ENCODE measurements around the gene PRKCH. TPM values are rescaled to one million over a fixed set of nuclear protein-coding genes. Genes with fewer than 3 reads are reported as not detected.

Gene PRKCH
- total and polyA plus RNA-seq, 5 donors from 2014 or later, result 194 to 457 (median 201) TPM

- H3K4me3 ChIP-seq (ENCODE audit: low read depth, low read length), result no peak overlapping the region
- H3K27me3 Mint-ChIP-seq, result no peaks in the 10 kb centered on the region
- no peaks in the 10 kb centered on the region for H3K36me3 ChIP-seq (ENCODE audit: control insufficient read depth, insufficient read depth, low read length)
- no peak for ATAC-seq (ENCODE audit: low read depth in 2 of 2)
- H3K4me1 Mint-ChIP-seq, result peaks cover 5 to 15% (median 9%) of the 10 kb centered on the region in 4 donors
- H3K9me3 Mint-ChIP-seq, result peaks cover 0 to 3% (median 0%) of the 10 kb centered on the region in 7 donors
- no peaks in the 10 kb centered on the region for H3K9me3 ChIP-seq (ENCODE audit: control insufficient read depth in 2 of 2, low read length in 2 of 2)
- no peaks in the 10 kb centered on the region for H3K27me3 ChIP-seq (ENCODE audit: control insufficient read depth, insufficient read depth, low read length)
- H3K4me3 Mint-ChIP-seq, result no peak overlapping the region
- H3K4me1 ChIP-seq (ENCODE audit: control insufficient read depth, insufficient read depth, low read length, poor library complexity, severe bottlenecking), result no peaks in the 10 kb centered on the region
- no peaks in the 10 kb centered on the region for H3K36me3 Mint-ChIP-seq
- H3K27ac ChIP-seq (ENCODE audit: insufficient read depth, low read length, poor library complexity, severe bottlenecking), result no peak overlapping the region
- H3K27ac Mint-ChIP-seq, result no peak overlapping the region
- DNase-seq, result no peak
Measured at GRCh38 chr14:61593330-61593729, 272.0 kb downstream of the PRKCH start.

GRCh38 chr14:61596990-61597389 lies 275.6 kb downstream of the PRKCH start:
- H3K9me3 ChIP-seq (ENCODE audit: control insufficient read depth in 2 of 2, low read length in 2 of 2), result no peaks in the 10 kb centered on the region
- H3K4me1 ChIP-seq (ENCODE audit: control insufficient read depth, insufficient read depth, low read length, poor library complexity, severe bottlenecking), result peaks cover 5% of the 10 kb centered on the region
- H3K27me3 Mint-ChIP-seq, result no peaks in the 10 kb centered on the region
- H3K27ac Mint-ChIP-seq, result peak overlapping the region in 2 of 3 donors; percentile 2 to 22
- no peak overlapping the region for H3K27ac ChIP-seq (ENCODE audit: insufficient read depth, low read length, poor library complexity, severe bottlenecking)
- no peaks in the 10 kb centered on the region for H3K36me3 Mint-ChIP-seq
- no peak overlapping the region for H3K4me3 Mint-ChIP-seq
- no peak overlapping the region for H3K4me3 ChIP-seq (ENCODE audit: low read depth, low read length)
- H3K27me3 ChIP-seq (ENCODE audit: control insufficient read depth, insufficient read depth, low read length), result no peaks in the 10 kb centered on the region
- ATAC-seq (ENCODE audit: low read depth in 2 of 2), result no peak
- H3K4me1 Mint-ChIP-seq, result peaks cover 7 to 19% (median 13%) of the 10 kb centered on the region in 4 donors
- no peaks in the 10 kb centered on the region for H3K36me3 ChIP-seq (ENCODE audit: control insufficient read depth, insufficient read depth, low read length)
- H3K9me3 Mint-ChIP-seq, result peaks cover 0 to 3% (median 0%) of the 10 kb centered on the region in 7 donors
- DNase-seq, result no peak

GRCh38 chr14:61598980-61599379 lies 277.6 kb downstream of the PRKCH start:
- H3K27me3 Mint-ChIP-seq, result no peaks in the 10 kb centered on the region
- Histone ChIP-seq H3K4me1 (ENCODE audit: control insufficient read depth, insufficient read depth, low read length, poor library complexity, severe bottlenecking) (peaks cover 5% of the 10 kb centered on the region), H3K4me3 (ENCODE audit: low read depth, low read length) (no peak overlapping the region), H3K27ac (ENCODE audit: insufficient read depth, low read length, poor library complexity, severe bottlenecking) (no peak overlapping the region), H3K9me3 (ENCODE audit: control insufficient read depth in 2 of 2, low read length in 2 of 2) (no peaks in the 10 kb centered on the region), H3K36me3 (ENCODE audit: control insufficient read depth, insufficient read depth, low read length) (no peaks in the 10 kb centered on the region), H3K27me3 (ENCODE audit: control insufficient read depth, insufficient read depth, low read length) (no peaks in the 10 kb centered on the region)
- peaks cover 0 to 2% (median 0%) of the 10 kb centered on the region in 7 donors for H3K9me3 Mint-ChIP-seq
- H3K27ac Mint-ChIP-seq, result no peak overlapping the region
- peak in 1 of 3 donors; percentile 65 for DNase-seq
- H3K4me3 Mint-ChIP-seq, result no peak overlapping the region
- H3K4me1 Mint-ChIP-seq, result peaks cover 7 to 16% (median 13%) of the 10 kb centered on the region in 4 donors
- H3K36me3 Mint-ChIP-seq, result no peaks in the 10 kb centered on the region
- peak; percentile 44 to 47 for ATAC-seq (ENCODE audit: low read depth in 2 of 2)

- Histone ChIP-seq H3K36me3 (ENCODE audit: control insufficient read depth, insufficient read depth, low read length) (no peaks in the 10 kb centered on the region), H3K4me3 (ENCODE audit: low read depth, low read length) (no peak overlapping the region), H3K4me1 (ENCODE audit: control insufficient read depth, insufficient read depth, low read length, poor library complexity, severe bottlenecking) (peaks cover 5% of the 10 kb centered on the region), H3K27ac (ENCODE audit: insufficient read depth, low read length, poor library complexity, severe bottlenecking) (no peak overlapping the region), H3K9me3 (ENCODE audit: control insufficient read depth in 2 of 2, low read length in 2 of 2) (no peaks in the 10 kb centered on the region), H3K27me3 (ENCODE audit: control insufficient read depth, insufficient read depth, low read length) (no peaks in the 10 kb centered on the region)
- DNase-seq (no peak), ATAC-seq (ENCODE audit: low read depth in 2 of 2) (no peak)
- no peaks in the 10 kb centered on the region for H3K36me3 Mint-ChIP-seq
- H3K27ac Mint-ChIP-seq, result no peak overlapping the region
- peaks cover 0 to 12% (median 6%) of the 10 kb centered on the region in 4 donors for H3K4me1 Mint-ChIP-seq
- no peak overlapping the region for H3K4me3 Mint-ChIP-seq
- H3K9me3 Mint-ChIP-seq, result peaks cover 0 to 2% (median 0%) of the 10 kb centered on the region in 7 donors
- no peaks in the 10 kb centered on the region for H3K27me3 Mint-ChIP-seq
Measured at GRCh38 chr14:61599942-61600341, 278.6 kb downstream of the PRKCH start.

Other genes with a start within 250 kb of the PRKCH start
- gene TMEM30B, start 40.2 kb upstream of the PRKCH start, total RNA-seq, result 2.1 TPM
- 1 to 10 TPM; 2.1 to 4.8 (median 3.5) TPM for gene TMEM30B, start 40.2 kb upstream of the PRKCH start, polyA plus RNA-seq

All from CD4-positive, CD25-positive, alpha-beta regulatory T cell (primary cell).